GM12873 (cell line): ENCODE measurements around the gene TCIRG1.

Source experiments
- TF ChIP-seq, protein P1 (sequence below): IDR thresholded peaks from 2 replicates; pipeline ENCODE4 v1.5.1; 2012; ENCODE audit warnings: low read depth, mild to moderate bottlenecking, moderate library complexity, low read length, control low read depth; ENCODE audit not compliant: insufficient read depth; ENCODE audit errors: missing control alignments

The TCIRG1 gene, protein sequence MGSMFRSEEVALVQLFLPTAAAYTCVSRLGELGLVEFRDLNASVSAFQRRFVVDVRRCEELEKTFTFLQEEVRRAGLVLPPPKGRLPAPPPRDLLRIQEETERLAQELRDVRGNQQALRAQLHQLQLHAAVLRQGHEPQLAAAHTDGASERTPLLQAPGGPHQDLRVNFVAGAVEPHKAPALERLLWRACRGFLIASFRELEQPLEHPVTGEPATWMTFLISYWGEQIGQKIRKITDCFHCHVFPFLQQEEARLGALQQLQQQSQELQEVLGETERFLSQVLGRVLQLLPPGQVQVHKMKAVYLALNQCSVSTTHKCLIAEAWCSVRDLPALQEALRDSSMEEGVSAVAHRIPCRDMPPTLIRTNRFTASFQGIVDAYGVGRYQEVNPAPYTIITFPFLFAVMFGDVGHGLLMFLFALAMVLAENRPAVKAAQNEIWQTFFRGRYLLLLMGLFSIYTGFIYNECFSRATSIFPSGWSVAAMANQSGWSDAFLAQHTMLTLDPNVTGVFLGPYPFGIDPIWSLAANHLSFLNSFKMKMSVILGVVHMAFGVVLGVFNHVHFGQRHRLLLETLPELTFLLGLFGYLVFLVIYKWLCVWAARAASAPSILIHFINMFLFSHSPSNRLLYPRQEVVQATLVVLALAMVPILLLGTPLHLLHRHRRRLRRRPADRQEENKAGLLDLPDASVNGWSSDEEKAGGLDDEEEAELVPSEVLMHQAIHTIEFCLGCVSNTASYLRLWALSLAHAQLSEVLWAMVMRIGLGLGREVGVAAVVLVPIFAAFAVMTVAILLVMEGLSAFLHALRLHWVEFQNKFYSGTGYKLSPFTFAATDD

DNA sequence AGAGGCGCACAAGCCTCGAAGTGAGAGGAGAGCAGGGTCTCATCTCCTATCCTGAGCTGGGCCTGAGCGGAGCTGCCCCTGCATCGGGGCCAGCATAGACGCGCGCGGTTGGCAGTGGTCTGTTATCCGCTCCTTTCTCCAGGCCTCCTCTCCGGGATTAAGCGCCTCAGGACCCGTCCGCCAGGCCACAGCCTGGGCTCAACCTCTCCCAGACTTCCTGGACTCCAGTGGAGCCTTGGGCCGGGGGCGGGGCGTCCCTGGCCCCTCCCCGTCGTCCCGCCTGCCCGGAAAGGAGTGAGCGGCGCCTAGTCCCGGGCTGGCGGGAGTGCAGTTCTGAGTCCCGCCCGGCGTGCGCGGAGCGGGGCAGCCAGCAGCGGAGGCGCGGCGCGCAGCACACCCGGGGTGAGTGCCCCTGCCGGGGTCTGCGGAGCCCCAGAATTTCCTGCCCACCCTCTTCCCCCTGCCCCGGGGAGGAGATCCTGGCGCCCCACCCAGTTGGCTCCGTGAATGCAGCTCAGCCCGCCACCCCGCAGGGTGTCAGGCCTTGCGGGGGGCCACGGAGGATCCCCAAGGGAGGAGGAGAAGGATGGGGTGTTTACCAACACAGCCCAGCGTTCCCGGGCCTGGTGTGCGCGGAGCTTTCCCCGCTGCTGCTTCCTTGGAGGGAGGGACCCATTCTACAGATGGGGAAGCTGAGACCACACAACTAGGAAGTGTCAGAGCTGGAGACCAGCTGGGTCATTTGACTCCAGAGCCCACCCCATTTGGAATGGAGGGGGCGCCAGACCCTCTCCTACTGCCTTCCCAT lies at the start of gene TCIRG1:
TCIRG1 (plus strand) TSS at position 308 of the 808 bp plus-strand sequence. CDS start 2,247 bp downstream, outside the sequence.
- TF ChIP-seq, protein P1, sequence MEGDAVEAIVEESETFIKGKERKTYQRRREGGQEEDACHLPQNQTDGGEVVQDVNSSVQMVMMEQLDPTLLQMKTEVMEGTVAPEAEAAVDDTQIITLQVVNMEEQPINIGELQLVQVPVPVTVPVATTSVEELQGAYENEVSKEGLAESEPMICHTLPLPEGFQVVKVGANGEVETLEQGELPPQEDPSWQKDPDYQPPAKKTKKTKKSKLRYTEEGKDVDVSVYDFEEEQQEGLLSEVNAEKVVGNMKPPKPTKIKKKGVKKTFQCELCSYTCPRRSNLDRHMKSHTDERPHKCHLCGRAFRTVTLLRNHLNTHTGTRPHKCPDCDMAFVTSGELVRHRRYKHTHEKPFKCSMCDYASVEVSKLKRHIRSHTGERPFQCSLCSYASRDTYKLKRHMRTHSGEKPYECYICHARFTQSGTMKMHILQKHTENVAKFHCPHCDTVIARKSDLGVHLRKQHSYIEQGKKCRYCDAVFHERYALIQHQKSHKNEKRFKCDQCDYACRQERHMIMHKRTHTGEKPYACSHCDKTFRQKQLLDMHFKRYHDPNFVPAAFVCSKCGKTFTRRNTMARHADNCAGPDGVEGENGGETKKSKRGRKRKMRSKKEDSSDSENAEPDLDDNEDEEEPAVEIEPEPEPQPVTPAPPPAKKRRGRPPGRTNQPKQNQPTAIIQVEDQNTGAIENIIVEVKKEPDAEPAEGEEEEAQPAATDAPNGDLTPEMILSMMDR = no peak

DNA sequence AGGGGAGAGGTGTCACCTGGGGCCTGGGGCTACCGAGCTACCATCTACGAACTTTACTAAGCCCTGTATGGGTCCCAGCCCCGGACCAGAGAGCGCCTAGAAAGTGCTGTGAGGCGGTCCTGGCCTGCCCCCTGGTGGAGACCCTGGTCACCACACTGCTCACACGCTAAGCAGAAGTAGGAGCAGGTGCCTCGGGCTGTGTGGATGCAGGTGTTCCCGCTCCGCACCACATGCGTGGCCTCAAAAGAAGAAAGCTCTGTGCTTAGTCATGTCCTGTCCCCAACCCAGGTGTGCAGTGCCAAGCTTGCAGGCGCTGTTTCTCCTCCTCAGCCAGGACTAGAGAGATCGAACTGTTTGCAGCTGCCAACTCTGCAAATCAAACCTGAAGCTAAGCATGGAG lies 45.0 kb upstream of the TCIRG1 start:
- TF ChIP-seq, protein P1 = peak; percentile 65

DNA sequence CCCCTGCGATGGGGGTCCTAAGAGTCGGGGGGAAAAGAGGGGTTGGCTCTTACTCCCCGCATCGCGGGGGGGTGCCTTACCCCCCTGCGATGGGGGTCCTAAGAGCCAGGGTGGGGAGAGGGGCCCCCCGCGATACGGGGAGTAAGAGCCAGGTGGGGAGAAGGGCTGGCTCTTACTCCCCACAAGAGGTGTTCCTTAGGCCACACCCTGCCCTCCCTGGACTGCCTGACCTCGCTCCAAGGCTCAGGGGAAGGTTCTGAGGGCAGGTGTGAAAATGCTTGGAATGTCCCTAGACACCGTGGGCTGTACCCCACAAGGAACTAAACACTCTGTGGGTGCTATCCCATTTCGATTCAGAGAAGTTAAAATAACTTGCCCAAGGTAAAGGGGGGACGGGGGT lies 42.8 kb upstream of the TCIRG1 start:
- TF ChIP-seq, protein P1 = no peak

DNA sequence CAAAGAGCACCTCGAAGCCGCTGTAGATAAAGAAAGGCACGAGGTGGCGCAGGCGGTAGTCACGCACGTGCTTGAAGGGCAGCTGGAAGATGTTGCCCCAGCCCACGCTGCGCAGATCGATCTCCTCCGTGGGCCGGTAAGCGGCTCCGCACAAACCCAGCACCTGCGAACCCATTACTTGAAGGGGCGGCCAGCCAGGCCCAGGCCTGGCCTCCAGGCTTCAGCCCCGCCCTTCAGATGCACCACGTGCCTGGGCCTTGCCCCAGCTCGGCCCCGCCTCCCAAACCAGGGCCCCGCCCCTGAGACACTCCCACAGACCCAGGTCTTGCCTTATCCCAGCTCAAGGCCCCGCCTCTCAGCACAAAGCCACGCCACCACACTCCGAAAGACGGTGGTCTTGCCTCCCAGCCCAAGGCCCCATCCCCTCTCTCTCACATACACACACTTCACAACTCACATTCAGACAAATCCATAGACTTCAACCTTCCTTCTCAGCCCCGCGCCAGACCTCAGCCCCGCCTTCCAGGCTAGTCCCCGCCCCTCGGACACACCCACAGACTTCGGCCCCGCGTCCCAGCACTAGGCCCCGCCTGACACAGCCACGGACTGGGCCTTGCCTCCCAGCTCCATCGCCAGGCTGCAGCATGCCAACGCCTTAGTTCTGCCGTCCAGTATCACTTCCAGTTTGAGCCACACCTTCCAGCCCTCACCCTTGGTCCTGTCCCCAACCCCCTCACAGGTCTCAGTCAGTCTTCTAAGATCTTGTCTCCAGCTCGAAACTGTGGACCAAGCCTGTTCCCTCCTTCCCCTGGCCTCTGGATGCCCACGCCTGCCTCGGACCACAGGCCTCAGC lies 42.0 kb upstream of the TCIRG1 start:
- TF ChIP-seq, protein P1 = no peak

DNA sequence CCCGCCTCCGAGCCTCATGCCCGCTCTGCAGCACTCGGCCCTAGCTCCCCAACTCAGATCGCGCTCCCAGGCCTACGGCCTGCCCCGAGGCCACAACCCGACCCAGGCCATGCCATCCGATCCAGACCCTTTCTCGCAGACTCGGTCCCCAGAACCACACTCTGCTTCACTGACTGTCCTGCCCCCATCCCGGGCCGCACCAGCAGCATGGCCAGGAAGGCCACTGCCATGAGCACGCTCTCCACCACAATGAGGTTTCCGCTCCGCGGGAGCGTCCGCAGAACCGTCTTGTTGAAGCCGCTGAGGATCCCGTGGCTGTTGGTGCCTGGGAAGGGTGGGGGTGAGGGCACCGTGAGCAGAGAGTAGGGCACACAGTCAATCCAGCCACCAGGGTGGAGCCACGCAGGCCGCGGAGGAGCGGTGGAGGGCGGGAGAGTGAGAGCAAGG lies 41.3 kb upstream of the TCIRG1 start:
- TF ChIP-seq, protein P1 = no peak

DNA sequence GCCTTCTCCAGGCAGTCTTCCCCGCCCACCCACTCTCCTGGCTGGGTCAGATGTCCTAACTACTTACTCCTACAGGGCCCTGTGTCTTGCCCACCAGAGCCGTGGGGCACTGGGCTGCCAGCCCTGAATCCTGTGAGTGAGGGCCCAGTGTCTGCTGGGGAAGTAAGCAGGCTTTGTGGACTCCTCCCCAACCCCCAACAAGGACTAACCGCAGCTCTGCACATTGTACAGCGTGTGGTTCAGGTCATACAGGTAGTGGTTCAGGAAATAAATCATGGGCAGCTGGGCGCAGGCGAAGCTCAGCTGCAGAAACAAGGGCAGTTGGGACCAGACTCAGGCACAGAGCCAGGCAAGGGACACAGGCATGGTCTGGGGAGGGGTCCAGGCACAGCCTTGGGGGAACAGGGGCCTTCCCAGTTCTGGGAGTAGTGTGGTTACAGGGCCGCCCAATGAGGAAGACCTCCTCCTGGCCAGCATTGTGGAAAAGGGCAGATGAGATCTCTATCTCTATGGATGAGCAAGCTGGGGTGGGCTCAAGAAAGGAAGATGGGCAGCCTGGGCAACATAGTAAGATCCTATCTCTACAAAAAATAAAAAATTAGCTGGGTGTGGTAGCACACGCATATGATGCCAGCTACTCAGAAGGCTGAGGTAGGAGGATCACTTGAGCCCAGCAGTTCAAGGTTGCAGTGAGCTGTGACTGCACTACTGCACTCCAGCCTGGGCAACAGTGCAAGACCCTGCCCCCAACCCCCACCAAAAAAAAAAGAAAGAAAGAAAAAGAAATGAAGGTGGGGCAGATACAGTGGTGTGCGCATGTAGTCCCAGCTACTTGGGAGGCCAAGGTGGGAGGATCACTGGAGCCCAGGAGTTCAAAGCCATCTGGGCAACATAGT lies 40.4 kb upstream of the TCIRG1 start:
- TF ChIP-seq, protein P1 = no peak
